ENCODE data around the gene EPB41L1.
A peak's percentile ranks its signal among the peaks of the same experiment; 100 is the strongest.

Gene EPB41L1

DNA sequence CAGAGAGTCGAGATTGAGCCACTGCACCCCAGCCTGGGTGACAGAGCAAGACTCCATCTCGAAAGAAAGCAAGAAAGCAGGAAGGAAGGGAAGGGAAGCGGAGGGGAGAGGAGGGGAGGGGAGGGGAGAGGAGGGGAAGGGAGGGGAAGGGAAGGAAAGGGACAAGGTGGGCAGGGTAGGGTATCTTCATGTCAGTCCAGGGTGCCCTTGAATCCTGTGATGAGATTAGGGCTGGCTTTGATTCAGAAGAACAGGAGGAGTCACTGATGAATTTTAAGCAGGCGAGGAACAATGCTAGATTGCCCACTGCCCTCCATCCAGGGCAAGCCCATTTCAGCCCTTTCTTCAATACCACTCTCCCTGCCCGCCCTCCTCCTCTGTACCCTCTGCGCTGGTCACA, 35.0 kb upstream of the EPB41L1 start:
- TF ChIP-seq, protein P1, sequence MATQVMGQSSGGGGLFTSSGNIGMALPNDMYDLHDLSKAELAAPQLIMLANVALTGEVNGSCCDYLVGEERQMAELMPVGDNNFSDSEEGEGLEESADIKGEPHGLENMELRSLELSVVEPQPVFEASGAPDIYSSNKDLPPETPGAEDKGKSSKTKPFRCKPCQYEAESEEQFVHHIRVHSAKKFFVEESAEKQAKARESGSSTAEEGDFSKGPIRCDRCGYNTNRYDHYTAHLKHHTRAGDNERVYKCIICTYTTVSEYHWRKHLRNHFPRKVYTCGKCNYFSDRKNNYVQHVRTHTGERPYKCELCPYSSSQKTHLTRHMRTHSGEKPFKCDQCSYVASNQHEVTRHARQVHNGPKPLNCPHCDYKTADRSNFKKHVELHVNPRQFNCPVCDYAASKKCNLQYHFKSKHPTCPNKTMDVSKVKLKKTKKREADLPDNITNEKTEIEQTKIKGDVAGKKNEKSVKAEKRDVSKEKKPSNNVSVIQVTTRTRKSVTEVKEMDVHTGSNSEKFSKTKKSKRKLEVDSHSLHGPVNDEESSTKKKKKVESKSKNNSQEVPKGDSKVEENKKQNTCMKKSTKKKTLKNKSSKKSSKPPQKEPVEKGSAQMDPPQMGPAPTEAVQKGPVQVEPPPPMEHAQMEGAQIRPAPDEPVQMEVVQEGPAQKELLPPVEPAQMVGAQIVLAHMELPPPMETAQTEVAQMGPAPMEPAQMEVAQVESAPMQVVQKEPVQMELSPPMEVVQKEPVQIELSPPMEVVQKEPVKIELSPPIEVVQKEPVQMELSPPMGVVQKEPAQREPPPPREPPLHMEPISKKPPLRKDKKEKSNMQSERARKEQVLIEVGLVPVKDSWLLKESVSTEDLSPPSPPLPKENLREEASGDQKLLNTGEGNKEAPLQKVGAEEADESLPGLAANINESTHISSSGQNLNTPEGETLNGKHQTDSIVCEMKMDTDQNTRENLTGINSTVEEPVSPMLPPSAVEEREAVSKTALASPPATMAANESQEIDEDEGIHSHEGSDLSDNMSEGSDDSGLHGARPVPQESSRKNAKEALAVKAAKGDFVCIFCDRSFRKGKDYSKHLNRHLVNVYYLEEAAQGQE (IDR thresholded peaks at IDR 0.05; ENCODE audit: low read depth) = no peak
- TF ChIP-seq FOXM1 (IDR thresholded peaks at IDR 0.05; ENCODE audit: borderline replicate concordance, low read depth) (no peak), RAD21 (IDR thresholded peaks at IDR 0.05; ENCODE audit: low read depth) (no peak), EGR1 (IDR thresholded peaks at IDR 0.05) (no peak)

DNA sequence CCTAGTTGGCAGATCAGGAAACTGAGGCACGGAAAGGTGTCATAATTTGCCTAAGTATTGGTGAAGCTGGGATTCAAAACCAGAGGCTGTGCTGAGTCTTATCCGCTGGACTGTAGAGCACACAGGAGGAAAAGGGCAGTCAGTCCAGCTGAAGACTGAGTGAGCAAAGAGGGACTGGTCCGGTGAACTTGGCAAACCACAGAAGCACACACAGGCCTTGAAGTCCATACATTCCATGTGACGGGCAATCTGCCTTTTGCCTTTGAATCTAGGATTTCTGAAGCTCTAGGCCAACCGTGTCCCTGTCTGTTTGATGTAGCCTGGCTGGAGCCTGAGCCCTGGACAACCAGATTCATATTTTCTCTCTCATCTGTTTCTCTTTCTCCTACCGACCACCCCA, 34.3 kb upstream of the EPB41L1 start:
- TF ChIP-seq FOXM1 (IDR thresholded peaks at IDR 0.05; ENCODE audit: borderline replicate concordance, low read depth) (no peak), EP300 (IDR thresholded peaks at IDR 0.05; ENCODE audit: borderline replicate concordance) (no peak), YY1 (IDR thresholded peaks at IDR 0.05; ENCODE audit: low read depth) (no peak), CREB1 (IDR thresholded peaks at IDR 0.05; ENCODE audit: low read depth) (no peak), RAD21 (IDR thresholded peaks at IDR 0.05; ENCODE audit: low read depth) (no peak), TCF12 (IDR thresholded peaks at IDR 0.05; ENCODE audit: low read depth) (no peak), TAF1 (IDR thresholded peaks at IDR 0.05; ENCODE audit: low read depth) (no peak), ZBTB7A (IDR thresholded peaks at IDR 0.05; ENCODE audit: low read depth) (no peak), EGR1 (IDR thresholded peaks at IDR 0.05) (no peak), USF1 (IDR thresholded peaks at IDR 0.05) (no peak), TEAD4 (IDR thresholded peaks at IDR 0.05) (no peak), CEBPB (IDR thresholded peaks at IDR 0.05) (no peak)
- TF ChIP-seq, protein P2, sequence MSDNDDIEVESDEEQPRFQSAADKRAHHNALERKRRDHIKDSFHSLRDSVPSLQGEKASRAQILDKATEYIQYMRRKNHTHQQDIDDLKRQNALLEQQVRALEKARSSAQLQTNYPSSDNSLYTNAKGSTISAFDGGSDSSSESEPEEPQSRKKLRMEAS (IDR thresholded peaks at IDR 0.05) = no peak

- TF ChIP-seq NFIC (IDR thresholded peaks at IDR 0.05) = no peak
- no peak for TF ChIP-seq ZBTB7A (IDR thresholded peaks at IDR 0.05; ENCODE audit: low read depth)
- no peak for TF ChIP-seq TEAD4 (IDR thresholded peaks at IDR 0.05)
- no peak for TF ChIP-seq EGR1 (IDR thresholded peaks at IDR 0.05)
These were observed 33.5 kb upstream of the EPB41L1 start for GRCh38 chr20:36120991-36121390.

DNA sequence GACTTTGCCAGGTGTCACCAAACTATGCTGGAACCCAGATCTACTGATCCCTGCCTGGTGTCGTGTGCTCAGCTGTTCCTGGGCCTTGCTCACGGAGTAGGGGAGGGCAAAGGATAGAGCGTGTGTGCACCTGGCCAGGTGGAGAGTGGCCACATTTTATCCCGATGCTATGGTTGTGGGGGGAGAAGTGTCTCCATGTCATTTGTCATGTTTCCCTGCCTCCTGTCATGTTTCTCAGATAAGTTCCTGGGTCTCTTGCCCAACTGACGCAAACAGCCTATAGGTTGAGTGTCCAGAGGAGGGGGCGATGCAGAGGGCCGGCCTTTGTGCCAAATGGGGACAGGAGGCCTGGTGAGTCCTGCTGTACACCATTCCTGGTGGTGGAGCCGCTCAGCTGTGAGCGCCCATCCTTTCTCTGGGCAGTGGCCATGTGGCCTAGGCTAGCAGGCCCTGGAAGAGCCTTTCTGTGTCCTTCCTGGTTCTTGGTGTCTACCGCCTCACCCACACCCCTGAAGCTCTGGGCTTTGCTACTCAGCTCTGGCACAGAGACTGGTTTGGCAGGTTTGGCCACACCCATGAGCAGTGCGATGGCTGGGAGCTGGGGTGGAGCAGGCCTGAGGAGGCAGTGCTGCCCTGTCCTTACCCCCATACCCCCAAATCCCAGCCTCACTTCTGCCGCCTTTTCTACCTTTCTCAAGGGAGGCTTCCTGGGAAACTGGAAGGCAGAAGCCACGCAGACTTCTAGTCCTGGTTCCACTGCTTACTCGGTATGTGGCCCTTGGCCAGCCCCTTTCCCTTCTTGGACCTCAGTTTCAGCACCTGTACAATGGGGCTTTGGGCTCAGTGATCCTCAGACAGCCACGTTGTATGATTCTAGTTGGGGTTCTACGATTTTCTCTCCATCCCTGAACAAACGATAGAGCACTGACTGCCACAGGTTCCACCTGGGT, 32.3 kb upstream of the EPB41L1 start:
- TF ChIP-seq TCF12 (IDR thresholded peaks at IDR 0.05; ENCODE audit: low read depth) (peak; percentile 69), EGR1 (IDR thresholded peaks at IDR 0.05) (no peak), EP300 (IDR thresholded peaks at IDR 0.05; ENCODE audit: borderline replicate concordance) (peak; percentile 57), TAF1 (IDR thresholded peaks at IDR 0.05; ENCODE audit: low read depth) (no peak), YY1 (IDR thresholded peaks at IDR 0.05; ENCODE audit: low read depth) (peak; percentile 60; the same call in 1 of the 2 replicates), USF1 (IDR thresholded peaks at IDR 0.05) (peak; percentile 34; the same call in 1 of the 2 replicates), RAD21 (IDR thresholded peaks at IDR 0.05; ENCODE audit: low read depth) (peak; percentile 25; the same call in 1 of the 2 replicates), ZBTB7A (IDR thresholded peaks at IDR 0.05; ENCODE audit: low read depth) (no peak), NFIC (IDR thresholded peaks at IDR 0.05) (peak; percentile 91), CEBPB (IDR thresholded peaks at IDR 0.05) (no peak), CREB1 (IDR thresholded peaks at IDR 0.05; ENCODE audit: low read depth) (no peak), TEAD4 (IDR thresholded peaks at IDR 0.05) (0 out of 2 replicates have a peak, but pooled peaks have one; percentile 27), FOXM1 (IDR thresholded peaks at IDR 0.05; ENCODE audit: borderline replicate concordance, low read depth) (no peak)
- TF ChIP-seq, protein P2 (IDR thresholded peaks at IDR 0.05) = peak; percentile 53
- TF ChIP-seq, protein P1 (IDR thresholded peaks at IDR 0.05; ENCODE audit: low read depth) = no peak

- TF ChIP-seq, protein P2 (IDR thresholded peaks at IDR 0.05) = no peak
- TF ChIP-seq EGR1 (IDR thresholded peaks at IDR 0.05) = no peak
- no peak for TF ChIP-seq CREB1 (IDR thresholded peaks at IDR 0.05; ENCODE audit: low read depth)
- no peak for TF ChIP-seq TAF1 (IDR thresholded peaks at IDR 0.05; ENCODE audit: low read depth)
- TF ChIP-seq NFIC (IDR thresholded peaks at IDR 0.05) = no peak
- no peak for TF ChIP-seq TCF12 (IDR thresholded peaks at IDR 0.05; ENCODE audit: low read depth)
- no peak for TF ChIP-seq EP300 (IDR thresholded peaks at IDR 0.05; ENCODE audit: borderline replicate concordance)
- no peak for TF ChIP-seq CEBPB (IDR thresholded peaks at IDR 0.05)
- no peak for TF ChIP-seq USF1 (IDR thresholded peaks at IDR 0.05)
- TF ChIP-seq ZBTB7A (IDR thresholded peaks at IDR 0.05; ENCODE audit: low read depth) = no peak
These were observed 31.6 kb upstream of the EPB41L1 start for GRCh38 chr20:36122931-36123288.

Data from Ishikawa (cell line).